ENCODE measurements around the gene GARS1.

- TF ChIP-seq EZH2 (IDR thresholded peaks at IDR 0.05; ENCODE audit: borderline replicate concordance, low read length) (no peak), CTCF (IDR thresholded peaks at IDR 0.05; ENCODE audit: low read length) (no peak)
Observed at GRCh38 chr7:30659312-30659711, 64.6 kb downstream of the GARS1 start.
